ENCODE results near the gene PSMD13.

Gene PSMD13

GRCh38 chr11:250740-251299, 14.0 kb downstream of the PSMD13 start:
- H3K18ac ChIP-seq (ENCODE audit: low read length) = no peak overlapping the region
- H2AK5ac ChIP-seq (ENCODE audit: low read length) = no peak overlapping the region
- no peak overlapping the region for H3K27ac ChIP-seq (ENCODE audit: low read depth, low read length)
- no peak overlapping the region for H4K5ac ChIP-seq (ENCODE audit: low read length)
- no peak overlapping the region for H3K56ac ChIP-seq (ENCODE audit: low read length)
- H3K79me2 ChIP-seq (ENCODE audit: control insufficient read depth, insufficient read depth, low read length) = no peaks in the 10 kb centered on the region
- DNase-seq = peak; percentile 80
- no peak overlapping the region for H3K4me3 ChIP-seq (ENCODE audit: low read length)
- no peak overlapping the region for H2BK15ac ChIP-seq (replicated peaks; ENCODE audit: low read depth)
- no peaks in the 10 kb centered on the region for H3K4me1 ChIP-seq (ENCODE audit: control insufficient read depth, low read depth, low read length)
- peaks cover 9% of the 10 kb centered on the region for H3K36me3 ChIP-seq (ENCODE audit: control insufficient read depth, insufficient read depth, low read length)
- no peak overlapping the region for H3K23ac ChIP-seq (ENCODE audit: low read length)
- WGBS (ENCODE audit: extremely low coverage, insufficient coverage, low lambda C conversion rate) = no CpG with 5 or more reads among the region's 10 CpGs
- H3K79me1 ChIP-seq (ENCODE audit: low read length) = no peaks in the 10 kb centered on the region
- no peak overlapping the region for H4K8ac ChIP-seq (ENCODE audit: low read depth, low read length)
- no peak overlapping the region for H3K4me2 ChIP-seq (ENCODE audit: low read length)
- H3K4ac ChIP-seq (ENCODE audit: low read depth, low read length) = no peak overlapping the region
- H2BK120ac ChIP-seq (ENCODE audit: low read depth, low read length) = no peak overlapping the region
- H3K27me3 ChIP-seq (ENCODE audit: insufficient read depth, low read length, poor library complexity) = no peaks in the 10 kb centered on the region
- no peak overlapping the region for H2BK5ac ChIP-seq (ENCODE audit: low read length)
- H3K9ac ChIP-seq (ENCODE audit: low read length) = no peak overlapping the region

- H3K27ac ChIP-seq (ENCODE audit: low read depth, low read length) = no peak overlapping the region
- peaks cover 9% of the 10 kb centered on the region for H3K36me3 ChIP-seq (ENCODE audit: control insufficient read depth, insufficient read depth, low read length)
- WGBS (ENCODE audit: extremely low coverage, insufficient coverage, low lambda C conversion rate) = no CpG with 5 or more reads among the region's 10 CpGs
- H3K23ac ChIP-seq (ENCODE audit: low read length) = no peak overlapping the region
- H2BK15ac ChIP-seq (replicated peaks; ENCODE audit: low read depth) = no peak overlapping the region
- H3K4me2 ChIP-seq (ENCODE audit: low read length) = no peak overlapping the region
- no peak overlapping the region for H2AK5ac ChIP-seq (ENCODE audit: low read length)
- no peak for DNase-seq
- H3K18ac ChIP-seq (ENCODE audit: low read length) = no peak overlapping the region
- H3K56ac ChIP-seq (ENCODE audit: low read length) = no peak overlapping the region
- H3K79me1 ChIP-seq (ENCODE audit: low read length) = no peaks in the 10 kb centered on the region
- no peak overlapping the region for H3K4me3 ChIP-seq (ENCODE audit: low read length)
- no peak overlapping the region for H4K8ac ChIP-seq (ENCODE audit: low read depth, low read length)
- no peak overlapping the region for H2BK120ac ChIP-seq (ENCODE audit: low read depth, low read length)
- H3K4ac ChIP-seq (ENCODE audit: low read depth, low read length) = no peak overlapping the region
- H3K27me3 ChIP-seq (ENCODE audit: insufficient read depth, low read length, poor library complexity) = no peaks in the 10 kb centered on the region
- no peak overlapping the region for H2BK5ac ChIP-seq (ENCODE audit: low read length)
- H3K9ac ChIP-seq (ENCODE audit: low read length) = no peak overlapping the region
- no peak overlapping the region for H4K5ac ChIP-seq (ENCODE audit: low read length)
- H3K4me1 ChIP-seq (ENCODE audit: control insufficient read depth, low read depth, low read length) = no peaks in the 10 kb centered on the region
- no peaks in the 10 kb centered on the region for H3K79me2 ChIP-seq (ENCODE audit: control insufficient read depth, insufficient read depth, low read length)
Observed at GRCh38 chr11:251550-251949, 14.8 kb downstream of the PSMD13 start.

GRCh38 chr11:252666-253065, 15.9 kb downstream of the PSMD13 start:
- no peak overlapping the region for H3K4me3 ChIP-seq (ENCODE audit: low read length)
- DNase-seq = no peak
- no peak overlapping the region for H2BK5ac ChIP-seq (ENCODE audit: low read length)
- H3K36me3 ChIP-seq (ENCODE audit: control insufficient read depth, insufficient read depth, low read length) = peaks cover 7% of the 10 kb centered on the region
- no peak overlapping the region for H3K4me2 ChIP-seq (ENCODE audit: low read length)
- H3K23ac ChIP-seq (ENCODE audit: low read length) = no peak overlapping the region
- H3K79me2 ChIP-seq (ENCODE audit: control insufficient read depth, insufficient read depth, low read length) = no peaks in the 10 kb centered on the region
- H2BK15ac ChIP-seq (replicated peaks; ENCODE audit: low read depth) = no peak overlapping the region
- no CpG with 5 or more reads among the region's 8 CpGs for WGBS (ENCODE audit: extremely low coverage, insufficient coverage, low lambda C conversion rate)
- H3K9ac ChIP-seq (ENCODE audit: low read length) = no peak overlapping the region
- no peak overlapping the region for H3K27ac ChIP-seq (ENCODE audit: low read depth, low read length)
- H2AK5ac ChIP-seq (ENCODE audit: low read length) = no peak overlapping the region
- no peaks in the 10 kb centered on the region for H3K27me3 ChIP-seq (ENCODE audit: insufficient read depth, low read length, poor library complexity)
- H3K4me1 ChIP-seq (ENCODE audit: control insufficient read depth, low read depth, low read length) = no peaks in the 10 kb centered on the region
- H3K18ac ChIP-seq (ENCODE audit: low read length) = no peak overlapping the region
- no peak overlapping the region for H3K56ac ChIP-seq (ENCODE audit: low read length)
- no peak overlapping the region for H3K4ac ChIP-seq (ENCODE audit: low read depth, low read length)
- no peaks in the 10 kb centered on the region for H3K79me1 ChIP-seq (ENCODE audit: low read length)
- H4K8ac ChIP-seq (ENCODE audit: low read depth, low read length) = no peak overlapping the region
- no peak overlapping the region for H2BK120ac ChIP-seq (ENCODE audit: low read depth, low read length)
- no peak overlapping the region for H4K5ac ChIP-seq (ENCODE audit: low read length)

GRCh38 chr11:253160-253885, 16.5 kb downstream of the PSMD13 start:
- no peak overlapping the region for H3K56ac ChIP-seq (ENCODE audit: low read length)
- no peak overlapping the region for H3K18ac ChIP-seq (ENCODE audit: low read length)
- H3K27ac ChIP-seq (ENCODE audit: low read depth, low read length) = no peak overlapping the region
- H3K27me3 ChIP-seq (ENCODE audit: insufficient read depth, low read length, poor library complexity) = no peaks in the 10 kb centered on the region
- H4K8ac ChIP-seq (ENCODE audit: low read depth, low read length) = no peak overlapping the region
- H3K9ac ChIP-seq (ENCODE audit: low read length) = no peak overlapping the region
- no peak overlapping the region for H3K4me3 ChIP-seq (ENCODE audit: low read length)
- no peak overlapping the region for H4K5ac ChIP-seq (ENCODE audit: low read length)
- WGBS (ENCODE audit: extremely low coverage, insufficient coverage, low lambda C conversion rate) = no CpG with 5 or more reads among the region's 13 CpGs
- DNase-seq = no peak
- H3K4me1 ChIP-seq (ENCODE audit: control insufficient read depth, low read depth, low read length) = no peaks in the 10 kb centered on the region
- H3K4me2 ChIP-seq (ENCODE audit: low read length) = no peak overlapping the region
- H2BK120ac ChIP-seq (ENCODE audit: low read depth, low read length) = no peak overlapping the region
- no peak overlapping the region for H3K4ac ChIP-seq (ENCODE audit: low read depth, low read length)
- H3K36me3 ChIP-seq (ENCODE audit: control insufficient read depth, insufficient read depth, low read length) = peaks cover 7% of the 10 kb centered on the region
- no peaks in the 10 kb centered on the region for H3K79me1 ChIP-seq (ENCODE audit: low read length)
- H3K23ac ChIP-seq (ENCODE audit: low read length) = no peak overlapping the region
- no peak overlapping the region for H2BK5ac ChIP-seq (ENCODE audit: low read length)
- H2AK5ac ChIP-seq (ENCODE audit: low read length) = no peak overlapping the region
- no peak overlapping the region for H2BK15ac ChIP-seq (replicated peaks; ENCODE audit: low read depth)
- no peaks in the 10 kb centered on the region for H3K79me2 ChIP-seq (ENCODE audit: control insufficient read depth, insufficient read depth, low read length)

- Histone ChIP-seq H2AK5ac (ENCODE audit: low read length) (no peak overlapping the region), H3K4me3 (ENCODE audit: low read length) (no peak overlapping the region), H3K4me1 (ENCODE audit: control insufficient read depth, low read depth, low read length) (no peaks in the 10 kb centered on the region), H3K27ac (ENCODE audit: low read depth, low read length) (no peak overlapping the region), H2BK5ac (ENCODE audit: low read length) (no peak overlapping the region), H2BK120ac (ENCODE audit: low read depth, low read length) (no peak overlapping the region), H2BK15ac (replicated peaks; ENCODE audit: low read depth) (no peak overlapping the region), H3K9ac (ENCODE audit: low read length) (no peak overlapping the region), H3K23ac (ENCODE audit: low read length) (no peak overlapping the region), H3K4me2 (ENCODE audit: low read length) (no peak overlapping the region), H3K27me3 (ENCODE audit: insufficient read depth, low read length, poor library complexity) (no peaks in the 10 kb centered on the region), H3K79me2 (ENCODE audit: control insufficient read depth, insufficient read depth, low read length) (no peaks in the 10 kb centered on the region), H3K79me1 (ENCODE audit: low read length) (no peaks in the 10 kb centered on the region), H4K5ac (ENCODE audit: low read length) (no peak overlapping the region), H3K4ac (ENCODE audit: low read depth, low read length) (no peak overlapping the region), H3K36me3 (ENCODE audit: control insufficient read depth, insufficient read depth, low read length) (peaks cover 5% of the 10 kb centered on the region), H4K8ac (ENCODE audit: low read depth, low read length) (no peak overlapping the region), H3K18ac (ENCODE audit: low read length) (no peak overlapping the region), H3K56ac (ENCODE audit: low read length) (no peak overlapping the region)
- DNase-seq = no peak
- WGBS (ENCODE audit: extremely low coverage, insufficient coverage, low lambda C conversion rate) = no CpG with 5 or more reads among the region's 5 CpGs
Observed at GRCh38 chr11:253886-254270, 17.1 kb downstream of the PSMD13 start.

- H3K27me3 ChIP-seq (ENCODE audit: insufficient read depth, low read length, poor library complexity) = no peaks in the 10 kb centered on the region
- no peak overlapping the region for H2AK5ac ChIP-seq (ENCODE audit: low read length)
- no peak overlapping the region for H3K23ac ChIP-seq (ENCODE audit: low read length)
- H2BK120ac ChIP-seq (ENCODE audit: low read depth, low read length) = no peak overlapping the region
- no peaks in the 10 kb centered on the region for H3K4me1 ChIP-seq (ENCODE audit: control insufficient read depth, low read depth, low read length)
- H3K18ac ChIP-seq (ENCODE audit: low read length) = no peak overlapping the region
- no peak overlapping the region for H2BK15ac ChIP-seq (replicated peaks; ENCODE audit: low read depth)
- H3K4me2 ChIP-seq (ENCODE audit: low read length) = no peak overlapping the region
- no peaks in the 10 kb centered on the region for H3K79me2 ChIP-seq (ENCODE audit: control insufficient read depth, insufficient read depth, low read length)
- no peak overlapping the region for H3K56ac ChIP-seq (ENCODE audit: low read length)
- no peak overlapping the region for H3K4ac ChIP-seq (ENCODE audit: low read depth, low read length)
- no peak overlapping the region for H3K27ac ChIP-seq (ENCODE audit: low read depth, low read length)
- no peaks in the 10 kb centered on the region for H3K79me1 ChIP-seq (ENCODE audit: low read length)
- H4K5ac ChIP-seq (ENCODE audit: low read length) = no peak overlapping the region
- no peak overlapping the region for H4K8ac ChIP-seq (ENCODE audit: low read depth, low read length)
- no peak for DNase-seq
- H3K36me3 ChIP-seq (ENCODE audit: control insufficient read depth, insufficient read depth, low read length) = peaks cover 3% of the 10 kb centered on the region
- H3K4me3 ChIP-seq (ENCODE audit: low read length) = no peak overlapping the region
- WGBS (ENCODE audit: extremely low coverage, insufficient coverage, low lambda C conversion rate) = no CpG with 5 or more reads among the region's 3 CpGs
- no peak overlapping the region for H2BK5ac ChIP-seq (ENCODE audit: low read length)
- H3K9ac ChIP-seq (ENCODE audit: low read length) = no peak overlapping the region
Observed at GRCh38 chr11:255176-255575, 18.4 kb downstream of the PSMD13 start.

All from mesendoderm (in vitro differentiated cells).